ENCODE measurements around the gene LIME1.
"Not testable (repeated sequence)": the region's sequence is repeated elsewhere in the genome, so short reads cannot be mapped to it uniquely, and the experiment has no call there.

Gene LIME1

DNA sequence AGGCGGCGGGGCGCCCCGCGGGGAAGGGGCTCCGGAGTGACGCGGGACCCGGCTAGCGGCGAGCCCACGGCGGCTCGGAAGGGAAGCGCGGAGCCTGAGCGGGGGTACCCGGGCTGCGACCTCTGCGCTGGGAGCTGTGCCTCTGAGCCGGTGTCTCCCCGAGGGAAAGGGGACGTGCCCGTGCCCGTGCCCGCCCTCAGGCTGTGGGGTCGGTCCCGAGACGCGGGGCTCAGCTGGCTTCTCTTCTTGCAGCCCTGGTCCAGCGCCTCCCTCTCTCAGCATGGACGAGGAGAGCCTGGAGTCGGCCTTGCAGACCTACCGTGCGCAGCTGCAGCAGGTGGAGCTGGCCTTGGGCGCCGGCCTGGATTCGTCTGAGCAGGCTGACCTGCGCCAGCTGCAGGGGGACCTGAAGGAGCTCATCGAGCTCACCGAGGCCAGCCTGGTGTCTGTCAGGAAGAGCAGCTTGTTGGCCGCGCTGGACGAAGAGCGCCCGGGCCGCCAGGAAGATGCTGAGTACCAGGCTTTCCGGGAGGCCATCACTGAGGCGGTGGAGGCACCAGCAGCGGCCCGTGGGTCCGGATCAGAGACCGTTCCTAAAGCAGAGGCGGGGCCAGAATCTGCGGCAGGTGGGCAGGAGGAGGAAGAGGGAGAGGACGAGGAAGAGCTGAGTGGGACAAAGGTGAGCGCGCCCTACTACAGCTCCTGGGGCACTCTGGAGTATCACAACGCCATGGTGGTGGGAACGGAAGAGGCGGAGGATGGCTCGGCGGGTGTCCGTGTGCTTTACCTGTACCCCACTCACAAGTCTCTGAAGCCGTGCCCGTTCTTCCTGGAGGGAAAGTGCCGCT lies 27.9 kb upstream of the LIME1 start:
- DNase-seq: no peak

DNA sequence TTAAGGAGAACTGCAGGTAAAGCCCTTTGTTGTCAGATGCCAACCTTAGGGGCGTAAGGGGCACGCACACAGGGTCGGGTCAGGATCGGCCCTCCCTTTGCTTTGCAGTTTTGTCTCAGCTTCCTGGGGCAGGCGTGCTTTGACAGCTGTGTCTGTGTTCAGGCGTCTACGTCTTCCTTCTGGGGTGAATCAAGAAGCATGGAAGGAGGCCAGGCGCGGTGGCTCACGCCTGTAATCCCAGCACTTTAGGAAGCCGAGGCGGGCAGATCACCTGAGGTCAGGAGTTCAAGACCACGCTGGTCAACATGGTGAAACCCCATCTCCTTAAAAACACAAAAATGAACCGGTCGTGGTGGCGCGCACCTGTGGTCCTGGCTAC lies 27.3 kb upstream of the LIME1 start:
- DNase-seq: no peak

DNA sequence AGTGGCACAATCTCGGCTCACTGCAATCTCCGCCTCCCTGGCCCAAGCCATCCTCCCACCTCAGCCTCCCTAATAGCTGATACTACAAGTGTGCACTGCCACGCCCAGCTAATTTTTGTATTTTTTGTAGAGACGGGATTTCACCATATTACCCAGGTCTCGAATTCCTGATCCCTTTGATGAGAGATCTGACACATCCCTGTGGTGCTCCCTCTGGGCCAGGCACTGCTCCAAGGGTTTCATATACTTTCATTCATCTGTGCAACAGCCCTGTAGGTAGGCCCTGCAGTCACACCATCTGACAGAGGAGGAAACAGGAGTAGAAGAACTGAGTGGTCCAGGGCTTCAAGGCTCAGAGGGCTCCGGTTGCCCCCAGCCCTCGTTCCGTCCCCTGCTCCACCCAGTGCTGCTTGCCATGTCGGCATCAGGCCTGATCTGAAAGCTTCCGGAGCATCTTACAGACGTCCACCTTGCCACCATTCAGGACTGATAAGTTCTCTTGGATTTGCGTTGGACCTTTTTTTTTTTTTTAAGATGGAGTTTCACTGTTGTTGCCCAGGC lies 25.3 kb upstream of the LIME1 start:
- DNase-seq: no peak

DNA sequence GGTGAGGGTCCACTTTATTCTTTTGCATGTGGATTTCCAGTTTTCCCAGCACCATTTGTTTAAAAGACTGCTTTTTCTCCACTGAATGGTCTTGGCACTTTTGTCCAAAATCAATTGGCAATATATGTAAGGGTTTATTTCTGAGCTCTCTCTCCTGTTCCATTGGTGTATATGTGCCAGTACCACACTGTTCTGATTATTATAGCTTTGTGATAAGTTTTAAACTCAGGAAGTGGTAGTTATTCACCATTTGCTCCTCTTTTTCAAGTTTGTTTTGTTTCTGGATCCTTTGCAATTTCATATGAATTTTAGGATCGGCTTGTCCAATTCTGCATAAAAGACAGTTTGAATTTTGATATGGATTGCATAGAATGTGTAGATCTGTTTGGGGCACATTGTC lies 24.3 kb upstream of the LIME1 start:
- no peak for DNase-seq

DNA sequence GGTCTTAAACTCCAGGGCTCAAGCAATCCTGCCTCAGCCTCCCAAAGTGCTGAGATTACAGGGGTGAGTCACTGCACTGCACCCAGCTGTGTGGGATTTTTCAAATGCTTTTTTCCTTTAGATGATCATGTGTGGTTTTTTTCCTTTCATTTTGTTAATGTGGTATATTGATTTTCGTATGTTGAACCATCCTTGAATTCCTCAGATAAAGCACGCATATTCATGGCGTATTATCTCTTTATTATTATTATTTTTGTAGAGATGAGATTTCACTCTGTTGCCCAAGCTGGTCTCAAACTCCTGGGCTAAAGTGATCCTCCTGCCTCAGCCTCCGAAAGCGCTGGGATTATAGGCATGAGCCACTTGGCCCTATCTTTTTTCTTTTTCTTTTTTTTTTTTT lies 21.6 kb upstream of the LIME1 start:
- DNase-seq: no peak

DNA sequence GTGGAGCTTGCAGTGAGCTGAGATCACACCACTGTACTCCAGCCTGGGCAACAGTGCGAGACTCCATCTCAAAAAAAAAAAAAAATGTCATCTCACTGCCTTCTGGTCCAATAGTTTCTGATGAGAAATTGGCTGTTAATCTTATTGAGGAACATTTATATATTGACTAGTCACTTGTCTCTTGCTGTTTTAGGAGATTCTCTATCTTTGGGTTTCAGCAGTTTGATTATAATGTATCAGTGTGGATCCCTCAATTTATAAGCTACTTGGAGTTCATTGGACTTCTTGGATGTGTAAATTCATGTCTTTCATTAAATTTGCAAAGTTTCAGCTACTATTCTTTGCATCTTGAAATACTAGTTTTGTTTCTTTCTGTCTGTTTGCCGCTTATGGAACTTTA lies 17.5 kb upstream of the LIME1 start:
- DNase-seq: no peak

DNA sequence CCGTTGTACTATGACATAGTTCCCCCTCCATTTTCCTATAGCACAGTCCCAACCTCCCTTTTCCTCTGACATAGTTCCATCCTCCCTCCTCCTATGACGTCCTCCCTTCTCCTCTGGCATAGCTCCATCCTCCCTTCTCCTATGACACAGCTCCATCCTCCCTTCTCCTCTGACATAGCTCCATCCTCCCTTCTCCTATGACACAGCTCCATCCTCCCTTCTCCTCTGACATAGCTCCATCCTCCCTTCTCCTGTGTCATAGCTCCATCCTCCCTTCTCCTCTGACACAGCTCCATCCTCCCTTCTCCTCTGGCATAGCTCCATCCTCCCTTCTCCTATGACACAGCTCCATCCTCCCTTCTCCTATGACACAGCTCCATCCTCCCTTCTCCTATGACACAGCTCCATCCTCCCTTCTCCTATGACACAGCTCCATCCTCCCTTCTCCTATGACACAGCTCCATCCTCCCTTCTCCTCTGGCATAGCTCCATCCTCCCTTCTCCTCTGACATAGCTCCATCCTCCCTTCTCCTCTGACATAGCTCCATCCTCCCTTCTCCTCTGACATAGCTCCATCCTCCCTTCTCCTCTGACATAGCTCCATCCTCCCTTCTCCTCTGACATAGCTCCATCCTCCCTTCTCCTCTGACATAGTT lies 13.4 kb upstream of the LIME1 start:
- DNase-seq: not testable (repeated sequence)

DNA sequence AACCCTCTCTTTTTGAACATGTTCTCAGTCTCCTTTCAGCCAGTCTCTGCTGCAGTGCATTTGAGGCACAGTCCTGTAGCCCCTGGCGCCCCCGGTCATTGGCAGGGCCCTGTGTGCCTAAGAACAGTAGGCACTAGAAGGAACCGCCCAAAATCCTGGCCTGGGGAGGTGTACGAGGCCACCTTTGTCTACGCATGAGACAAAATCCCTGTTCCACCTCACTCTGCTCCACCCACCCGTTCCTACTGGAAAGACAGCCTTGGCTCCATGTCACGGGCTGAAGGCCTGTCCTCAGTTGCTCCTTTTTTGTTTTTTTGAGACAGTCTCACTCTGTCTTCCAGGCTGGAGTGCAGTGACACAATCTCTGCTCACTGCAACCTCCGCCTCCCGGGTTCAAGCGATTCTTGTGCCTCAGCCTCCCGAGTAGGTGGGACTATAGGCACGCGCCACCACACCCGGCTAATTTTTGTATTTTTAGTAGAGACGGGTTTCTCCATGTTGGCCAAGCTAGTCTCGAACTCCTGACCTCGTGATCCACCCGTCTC lies 6.2 kb upstream of the LIME1 start:
- DNase-seq: not testable (repeated sequence)

DNA sequence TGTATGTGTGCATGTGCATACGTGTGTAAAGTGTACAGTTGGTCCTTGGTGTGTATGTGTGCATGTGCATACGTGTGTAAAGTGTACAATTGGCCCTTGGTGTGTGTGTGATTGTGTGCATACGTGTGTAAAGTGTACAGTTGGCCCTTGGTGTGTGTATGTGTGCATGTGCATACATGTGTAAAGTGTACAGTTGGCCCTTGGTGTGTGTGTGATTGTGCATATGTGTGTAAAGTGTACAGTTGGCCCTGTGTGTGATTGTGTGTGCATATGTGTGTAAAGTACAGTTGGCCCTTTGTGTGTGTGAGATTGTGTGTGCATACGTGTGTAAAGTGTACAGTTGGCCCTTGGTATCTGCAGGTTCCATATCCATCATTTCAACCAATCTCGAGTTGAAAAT lies 5.1 kb upstream of the LIME1 start:
- DNase-seq: no peak

DNA sequence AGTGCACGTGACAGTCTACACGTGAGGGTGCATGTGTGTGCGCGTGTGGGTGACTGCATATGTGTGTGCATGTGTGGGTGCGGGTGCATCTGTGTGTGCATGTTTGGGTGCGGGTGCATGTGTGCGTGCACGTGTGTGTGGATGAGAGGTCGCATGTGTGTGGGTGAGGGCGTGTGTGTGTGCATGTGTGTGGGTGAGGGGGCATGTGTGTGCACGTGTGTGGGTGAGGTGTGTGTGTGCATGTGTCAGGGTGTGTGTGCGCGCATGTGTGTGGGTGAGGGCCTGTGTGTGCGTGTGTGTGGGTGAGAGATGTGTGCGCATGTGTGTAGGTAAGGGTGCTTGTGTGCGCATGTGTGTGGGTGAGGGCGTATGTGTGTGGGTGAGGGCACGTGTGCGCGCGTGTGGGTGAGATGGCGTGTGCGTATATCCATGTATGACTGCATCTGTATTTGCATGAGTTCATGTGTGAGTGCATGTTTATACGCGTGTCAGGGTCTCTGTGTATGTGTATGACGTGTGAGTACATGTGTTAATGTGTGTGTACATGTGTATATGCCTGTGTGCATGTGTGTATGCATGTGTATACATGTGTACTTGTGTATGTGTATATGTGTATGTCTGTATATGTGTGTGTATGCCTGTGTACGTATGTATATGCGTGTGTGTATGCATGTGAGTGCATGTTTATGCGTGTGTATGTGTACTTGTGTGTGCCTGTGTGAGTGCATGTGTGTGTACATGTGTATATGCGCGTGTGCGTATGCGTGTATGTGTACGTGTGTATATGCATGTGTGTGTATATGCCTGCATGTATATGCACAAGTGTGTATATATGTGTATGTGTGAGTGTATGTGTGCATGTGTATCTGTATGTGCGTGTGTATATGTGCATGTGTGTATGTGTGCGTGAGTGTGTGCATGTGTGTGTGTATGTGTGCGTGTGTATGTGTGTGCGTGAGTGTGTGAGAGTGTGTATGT lies 4.1 kb upstream of the LIME1 start:
- no peak for DNase-seq

DNA sequence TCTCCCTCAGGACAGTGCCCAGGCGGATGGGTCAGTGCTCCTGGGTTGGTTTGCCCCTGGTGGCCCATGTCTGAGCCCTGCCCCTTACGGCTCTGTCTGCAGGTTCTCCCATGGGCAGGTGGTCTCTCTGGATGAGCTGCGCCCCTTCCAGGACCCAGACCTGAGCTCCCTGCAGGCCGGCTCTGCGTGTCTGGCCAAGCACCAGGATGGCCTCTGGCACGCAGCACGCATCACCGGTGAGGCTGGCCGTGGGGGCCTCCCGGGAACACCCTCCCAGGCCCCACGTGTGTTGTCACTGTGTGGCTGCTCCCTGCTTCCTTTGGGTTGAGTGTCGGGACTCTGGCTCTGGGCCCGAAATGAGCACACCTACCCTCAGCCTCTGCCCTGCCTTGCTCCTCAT lies 3.3 kb upstream of the LIME1 start:
- DNase-seq: no peak

DNA sequence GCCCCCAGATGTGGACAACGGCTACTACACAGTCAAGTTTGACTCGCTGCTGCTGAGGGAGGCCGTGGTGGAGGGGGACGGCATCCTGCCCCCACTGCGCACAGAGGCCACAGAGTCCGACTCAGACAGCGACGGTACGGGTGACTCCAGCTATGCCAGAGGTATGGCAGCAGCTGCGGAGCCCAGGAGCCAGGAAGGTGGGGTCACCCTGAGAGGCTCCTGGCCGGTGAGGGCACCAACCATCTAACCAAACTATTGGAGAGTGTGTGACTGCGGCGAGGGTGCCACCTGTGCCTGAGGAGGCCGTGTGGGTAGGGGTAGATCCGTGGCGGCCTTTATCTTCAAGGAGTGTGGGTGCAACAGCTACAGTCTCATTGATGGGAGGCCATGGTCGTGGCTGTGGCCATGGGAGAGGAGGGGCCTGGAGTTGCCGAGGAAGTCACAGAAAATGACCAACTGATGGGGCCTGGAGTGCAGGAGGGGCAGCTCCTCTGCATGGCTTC lies 2.8 kb upstream of the LIME1 start:
- no peak for DNase-seq

DNA sequence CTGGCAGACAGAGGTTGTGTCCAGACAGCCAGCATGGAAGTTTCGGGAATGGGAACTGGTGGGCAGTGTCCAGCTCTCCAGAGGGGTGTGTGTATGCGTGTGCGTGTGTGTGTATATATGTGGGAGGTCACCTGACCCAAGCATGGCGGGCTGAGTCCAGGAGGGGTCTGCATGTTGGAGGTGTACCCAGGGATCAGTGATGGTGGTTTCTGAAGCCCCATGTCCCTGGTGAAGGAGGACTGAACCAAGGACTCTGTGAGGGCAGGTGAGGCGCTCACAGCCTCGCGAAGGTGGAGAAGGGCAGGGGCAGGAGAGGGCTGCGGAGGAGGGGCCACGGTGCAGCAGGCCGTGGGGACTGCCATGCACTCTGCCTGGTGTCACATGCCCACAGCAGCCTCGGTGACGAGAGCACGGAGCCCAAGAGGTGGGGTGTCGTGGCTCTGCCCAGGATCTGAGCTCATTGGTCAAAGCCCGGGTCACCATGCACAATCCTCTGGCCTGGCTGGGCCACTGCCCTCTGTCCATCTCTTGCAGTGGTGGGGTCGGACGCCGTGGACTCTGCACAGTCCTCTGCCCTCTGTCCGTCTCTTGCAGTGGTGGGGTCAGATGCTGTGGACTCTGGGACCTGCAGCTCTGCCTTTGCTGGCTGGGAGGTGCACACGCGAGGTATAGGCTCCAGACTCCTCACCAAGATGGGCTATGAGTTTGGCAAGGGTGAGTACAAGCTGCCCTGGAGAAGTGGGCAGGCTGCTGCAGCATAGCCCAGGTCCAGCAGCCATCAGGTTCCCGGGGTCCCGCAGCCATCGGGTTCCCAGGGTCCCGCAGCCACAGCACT lies 2.1 kb upstream of the LIME1 start:
- no peak for DNase-seq

DNA sequence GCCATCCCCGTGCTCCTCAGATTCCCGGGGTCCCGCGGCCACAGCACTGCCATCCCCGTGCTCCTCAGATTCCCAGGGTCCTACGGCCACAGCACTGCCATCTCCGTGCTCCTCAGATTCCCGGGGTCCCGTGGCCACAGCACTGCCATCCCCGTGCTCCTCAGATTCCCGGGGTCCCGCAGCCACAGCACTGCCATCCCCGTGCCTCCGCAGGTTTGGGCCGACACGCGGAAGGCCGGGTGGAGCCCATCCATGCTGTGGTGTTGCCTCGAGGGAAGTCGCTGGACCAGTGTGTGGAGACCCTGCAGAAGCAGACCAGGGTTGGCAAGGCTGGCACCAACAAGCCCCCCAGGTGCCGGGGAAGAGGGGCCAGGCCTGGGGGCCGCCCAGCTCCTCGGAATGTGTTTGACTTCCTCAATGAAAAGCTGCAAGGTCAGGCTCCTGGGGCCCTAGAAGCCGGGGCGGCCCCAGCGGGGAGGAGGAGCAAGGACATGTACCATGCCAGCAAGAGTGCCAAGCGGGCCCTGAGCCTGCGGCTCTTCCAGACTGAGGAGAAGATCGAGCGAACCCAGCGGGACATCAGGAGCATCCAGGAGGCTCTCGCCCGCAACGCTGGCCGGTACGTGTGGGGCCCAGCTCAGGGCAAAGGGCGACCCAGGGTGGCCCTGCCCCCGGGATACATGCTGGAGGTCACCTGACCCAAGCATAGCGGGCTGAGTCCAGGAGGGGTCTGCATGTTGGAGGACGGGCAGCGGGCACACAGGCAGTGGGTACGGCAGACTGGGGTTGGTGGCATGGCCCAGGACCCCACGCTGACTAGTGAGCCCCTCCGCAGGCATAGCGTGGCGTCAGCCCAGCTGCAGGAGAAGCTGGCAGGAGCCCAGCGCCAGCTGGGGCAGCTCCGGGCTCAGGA lies 1.3 kb upstream of the LIME1 start:
- no peak for DNase-seq

DNA sequence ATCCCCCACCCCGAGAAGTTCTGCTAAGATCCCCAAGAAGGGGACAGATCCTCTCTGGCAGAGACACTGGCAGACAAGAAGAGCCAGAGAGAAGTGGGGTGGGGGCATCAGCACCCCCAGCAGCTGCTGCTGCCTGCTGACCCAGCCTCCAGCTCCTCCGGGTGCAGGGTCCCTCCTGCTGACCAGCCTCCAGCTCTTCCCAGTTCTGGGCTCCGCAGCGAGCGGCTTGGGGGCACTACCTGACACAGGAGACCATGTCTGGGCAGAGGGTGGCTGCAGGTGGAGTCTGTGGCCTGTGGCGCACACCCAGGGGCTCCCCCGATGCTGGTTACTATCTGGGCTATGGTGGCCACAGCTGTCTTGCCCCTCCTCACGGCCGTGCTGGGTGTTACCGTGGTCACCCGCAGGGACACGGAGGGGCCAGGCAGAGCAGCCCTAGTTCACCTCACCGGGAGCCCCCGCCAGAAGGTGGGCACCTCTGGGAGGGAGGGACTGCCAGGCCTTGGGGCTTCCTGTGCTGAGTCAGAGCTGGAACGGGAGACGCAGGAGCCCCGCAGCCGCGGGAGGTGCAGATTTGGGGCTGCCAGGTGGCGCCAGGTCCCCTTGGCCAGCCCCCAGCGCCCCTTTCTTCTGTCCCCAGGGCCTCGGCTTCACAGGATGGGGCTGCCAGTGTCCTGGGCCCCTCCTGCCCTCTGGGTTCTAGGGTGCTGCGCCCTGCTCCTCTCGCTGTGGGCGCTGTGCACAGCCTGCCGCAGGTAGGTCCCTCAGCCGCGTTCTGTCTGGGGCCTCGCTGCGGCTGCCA lies 630 bp downstream of the LIME1 start:
- DNase-seq: no peak

DNA sequence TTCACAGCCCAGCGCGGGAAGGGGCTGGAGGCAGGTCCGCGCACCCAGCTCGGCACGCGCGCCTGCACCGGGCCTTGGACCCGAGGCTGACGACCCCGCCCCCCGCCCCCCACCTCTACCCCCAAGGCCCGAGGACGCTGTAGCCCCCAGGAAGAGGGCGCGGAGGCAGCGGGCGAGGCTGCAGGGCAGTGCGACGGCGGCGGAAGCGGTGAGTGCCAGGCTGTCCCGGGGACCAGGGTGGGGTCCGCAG lies 1.2 kb downstream of the LIME1 start:
- no peak for DNase-seq

DNA sequence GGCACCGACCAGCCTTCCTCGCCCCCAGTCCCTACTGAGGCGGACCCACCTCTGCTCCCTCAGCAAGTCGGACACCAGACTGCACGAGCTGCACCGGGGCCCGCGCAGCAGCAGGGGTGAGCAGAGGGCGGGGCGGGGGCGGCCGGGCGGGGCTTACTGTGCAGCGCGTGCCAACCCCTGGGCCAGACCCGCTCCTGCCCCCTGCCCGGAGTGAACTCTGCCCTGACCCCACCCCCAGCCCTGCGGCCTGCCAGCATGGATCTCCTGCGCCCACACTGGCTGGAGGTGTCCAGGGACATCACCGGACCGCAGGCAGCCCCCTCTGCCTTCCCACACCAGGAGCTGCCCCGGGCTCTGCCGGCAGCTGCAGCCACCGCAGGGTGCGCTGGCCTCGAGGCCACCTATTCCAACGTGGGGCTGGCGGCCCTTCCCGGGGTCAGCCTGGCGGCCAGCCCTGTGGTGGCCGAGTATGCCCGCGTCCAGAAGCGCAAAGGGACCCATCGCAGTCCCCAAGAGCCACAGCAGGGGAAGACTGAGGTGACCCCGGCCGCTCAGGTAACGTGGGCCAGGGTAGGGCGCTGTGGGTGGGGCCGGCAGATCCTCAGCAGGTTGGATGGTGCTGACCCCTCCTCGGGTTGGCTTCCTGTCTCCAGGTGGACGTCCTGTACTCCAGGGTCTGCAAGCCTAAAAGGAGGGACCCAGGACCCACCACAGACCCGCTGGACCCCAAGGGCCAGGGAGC lies 1.7 kb downstream of the LIME1 start:
- DNase-seq: no peak

DNA sequence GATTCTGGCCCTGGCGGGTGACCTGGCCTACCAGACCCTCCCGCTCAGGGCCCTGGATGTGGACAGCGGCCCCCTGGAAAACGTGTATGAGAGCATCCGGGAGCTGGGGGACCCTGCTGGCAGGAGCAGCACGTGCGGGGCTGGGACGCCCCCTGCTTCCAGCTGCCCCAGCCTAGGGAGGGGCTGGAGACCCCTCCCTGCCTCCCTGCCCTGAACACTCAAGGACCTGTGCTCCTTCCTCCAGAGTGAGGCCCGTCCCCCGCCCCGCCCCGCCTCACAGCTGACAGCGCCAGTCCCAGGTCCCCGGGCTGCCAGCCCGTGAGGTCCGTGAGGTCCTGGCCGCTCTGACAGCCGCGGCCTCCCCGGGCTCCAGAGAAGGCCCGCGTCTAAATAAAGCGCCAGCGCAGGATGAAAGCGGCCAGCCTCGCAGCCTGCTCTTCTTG lies 2.2 kb downstream of the LIME1 start:
- no peak for DNase-seq
